ENCODE results near the gene C7.

- TF ChIP-seq, protein P1, sequence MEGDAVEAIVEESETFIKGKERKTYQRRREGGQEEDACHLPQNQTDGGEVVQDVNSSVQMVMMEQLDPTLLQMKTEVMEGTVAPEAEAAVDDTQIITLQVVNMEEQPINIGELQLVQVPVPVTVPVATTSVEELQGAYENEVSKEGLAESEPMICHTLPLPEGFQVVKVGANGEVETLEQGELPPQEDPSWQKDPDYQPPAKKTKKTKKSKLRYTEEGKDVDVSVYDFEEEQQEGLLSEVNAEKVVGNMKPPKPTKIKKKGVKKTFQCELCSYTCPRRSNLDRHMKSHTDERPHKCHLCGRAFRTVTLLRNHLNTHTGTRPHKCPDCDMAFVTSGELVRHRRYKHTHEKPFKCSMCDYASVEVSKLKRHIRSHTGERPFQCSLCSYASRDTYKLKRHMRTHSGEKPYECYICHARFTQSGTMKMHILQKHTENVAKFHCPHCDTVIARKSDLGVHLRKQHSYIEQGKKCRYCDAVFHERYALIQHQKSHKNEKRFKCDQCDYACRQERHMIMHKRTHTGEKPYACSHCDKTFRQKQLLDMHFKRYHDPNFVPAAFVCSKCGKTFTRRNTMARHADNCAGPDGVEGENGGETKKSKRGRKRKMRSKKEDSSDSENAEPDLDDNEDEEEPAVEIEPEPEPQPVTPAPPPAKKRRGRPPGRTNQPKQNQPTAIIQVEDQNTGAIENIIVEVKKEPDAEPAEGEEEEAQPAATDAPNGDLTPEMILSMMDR (IDR thresholded peaks at IDR 0.05 in 4 of 5, conservative IDR thresholded peaks at IDR 0.05 in 1 of 5), result no peak
- TF ChIP-seq POLR2A (IDR thresholded peaks at IDR 0.05), result no peak
Measured at GRCh38 chr5:40937075-40937474, 27.8 kb downstream of the C7 start.

Data from gastrocnemius medialis (tissue), 4 donors.